ENCODE results near the gene DNMT3B.

Gene DNMT3B

GRCh38 chr20:32784369-32785080 lies 22.3 kb downstream of the DNMT3B start:
- Histone ChIP-seq H3K36me3 (ENCODE audit: low read length) (no peaks in the 10 kb centered on the region), H2AFZ (ENCODE audit: low read depth, low read length, severe bottlenecking) (no peak overlapping the region), H3K27ac (ENCODE audit: low read depth, low read length) (no peak overlapping the region), H4K20me1 (ENCODE audit: low read depth, low read length) (no peaks in the 10 kb centered on the region), H3K4me2 (ENCODE audit: low read depth, low read length, poor library complexity, severe bottlenecking) (no peak overlapping the region), H3K27me3 (ENCODE audit: low read length) (no peaks in the 10 kb centered on the region), H3K9me3 (ENCODE audit: insufficient read depth, low read length) (no peaks in the 10 kb centered on the region), H3F3A (ENCODE audit: insufficient read depth) (no peaks in the 10 kb centered on the region), H3K9ac (ENCODE audit: low read length) (no peak overlapping the region), H3K79me2 (ENCODE audit: insufficient read depth, low read length) (no peaks in the 10 kb centered on the region), H3K4me3 (ENCODE audit: insufficient read depth, low read length, poor library complexity, severe bottlenecking) (no peak overlapping the region), H3K9me2 (replicated peaks; ENCODE audit: insufficient read depth, low read length) (no peaks in the 10 kb centered on the region)
- TF ChIP-seq CTCF (IDR thresholded peaks at IDR 0.05; ENCODE audit: insufficient read depth, low read length, poor library complexity, severe bottlenecking): no peak
- TF ChIP-seq EZH2phosphoT487 (conservative IDR thresholded peaks at IDR 0.05; ENCODE audit: low read length): no peak

- H3K27me3 ChIP-seq (ENCODE audit: low read length): no peaks in the 10 kb centered on the region
- no peak for TF ChIP-seq CTCF (IDR thresholded peaks at IDR 0.05; ENCODE audit: insufficient read depth, low read length, poor library complexity, severe bottlenecking)
- no peak for TF ChIP-seq EZH2phosphoT487 (conservative IDR thresholded peaks at IDR 0.05; ENCODE audit: low read length)
- H3K27ac ChIP-seq (ENCODE audit: low read depth, low read length): no peak overlapping the region
- no peak overlapping the region for H3K9ac ChIP-seq (ENCODE audit: low read length)
- no peaks in the 10 kb centered on the region for H3K79me2 ChIP-seq (ENCODE audit: insufficient read depth, low read length)
- H3K36me3 ChIP-seq (ENCODE audit: low read length): no peaks in the 10 kb centered on the region
- no peak overlapping the region for H2AFZ ChIP-seq (ENCODE audit: low read depth, low read length, severe bottlenecking)
- H3F3A ChIP-seq (ENCODE audit: insufficient read depth): no peaks in the 10 kb centered on the region
- no peak overlapping the region for H3K4me2 ChIP-seq (ENCODE audit: low read depth, low read length, poor library complexity, severe bottlenecking)
- H3K4me3 ChIP-seq (ENCODE audit: insufficient read depth, low read length, poor library complexity, severe bottlenecking): no peak overlapping the region
- H4K20me1 ChIP-seq (ENCODE audit: low read depth, low read length): no peaks in the 10 kb centered on the region
- no peaks in the 10 kb centered on the region for H3K9me3 ChIP-seq (ENCODE audit: insufficient read depth, low read length)
- H3K9me2 ChIP-seq (replicated peaks; ENCODE audit: insufficient read depth, low read length): no peaks in the 10 kb centered on the region
Measured at GRCh38 chr20:32786059-32786760, 24.0 kb downstream of the DNMT3B start.

- Histone ChIP-seq H3K9me2 (replicated peaks; ENCODE audit: insufficient read depth, low read length) (no peaks in the 10 kb centered on the region), H3K27ac (ENCODE audit: low read depth, low read length) (no peak overlapping the region), H3K4me2 (ENCODE audit: low read depth, low read length, poor library complexity, severe bottlenecking) (no peak overlapping the region), H3K79me2 (ENCODE audit: insufficient read depth, low read length) (no peaks in the 10 kb centered on the region), H2AFZ (ENCODE audit: low read depth, low read length, severe bottlenecking) (no peak overlapping the region), H3F3A (ENCODE audit: insufficient read depth) (no peaks in the 10 kb centered on the region), H3K9me3 (ENCODE audit: insufficient read depth, low read length) (no peaks in the 10 kb centered on the region), H3K27me3 (ENCODE audit: low read length) (no peaks in the 10 kb centered on the region), H3K4me3 (ENCODE audit: insufficient read depth, low read length, poor library complexity, severe bottlenecking) (no peak overlapping the region), H3K36me3 (ENCODE audit: low read length) (no peaks in the 10 kb centered on the region), H4K20me1 (ENCODE audit: low read depth, low read length) (no peaks in the 10 kb centered on the region), H3K9ac (ENCODE audit: low read length) (no peak overlapping the region)
- TF ChIP-seq EZH2phosphoT487 (conservative IDR thresholded peaks at IDR 0.05; ENCODE audit: low read length) (no peak), CTCF (IDR thresholded peaks at IDR 0.05; ENCODE audit: insufficient read depth, low read length, poor library complexity, severe bottlenecking) (no peak)
Measured at GRCh38 chr20:32787168-32787567, 25.0 kb downstream of the DNMT3B start.
